GM10266 (cell line): ENCODE data around the gene JAKMIP3.
"Not testable (repeated sequence)": the region's sequence is repeated elsewhere in the genome, so short reads cannot be mapped to it uniquely, and the experiment has no call there.

Experiments
- DNase-seq: peaks from one replicate; pipeline ENCODE4 v3.0.0; 2012; ENCODE audit errors: extremely low spot score
- CTCF ChIP-seq: IDR thresholded peaks from 2 replicates; pipeline ENCODE4 v1.5.1; 2012; ENCODE audit warnings: mild to moderate bottlenecking, low read depth; ENCODE audit not compliant: control insufficient read depth, insufficient read depth; ENCODE audit errors: missing control alignments

JAKMIP3 gene

GRCh38 chr10:132070724-132071123, 5.0 kb downstream of the JAKMIP3 start:
- no peak for DNase-seq
- TF ChIP-seq CTCF: no peak

GRCh38 chr10:132071667-132072066, 5.9 kb downstream of the JAKMIP3 start:
- TF ChIP-seq CTCF: no peak
- DNase-seq: no peak

GRCh38 chr10:132075909-132076577, 10.3 kb downstream of the JAKMIP3 start:
- no peak for DNase-seq
- TF ChIP-seq CTCF: no peak

- no peak for DNase-seq
- TF ChIP-seq CTCF: no peak
Measured at GRCh38 chr10:132076578-132077081, 10.9 kb downstream of the JAKMIP3 start.

GRCh38 chr10:132077091-132077490, 11.3 kb downstream of the JAKMIP3 start:
- no peak for DNase-seq
- no peak for TF ChIP-seq CTCF

GRCh38 chr10:132078746-132079345, 13.1 kb downstream of the JAKMIP3 start:
- no peak for DNase-seq
- no peak for TF ChIP-seq CTCF

GRCh38 chr10:132084384-132084783, 18.6 kb downstream of the JAKMIP3 start:
- not testable (repeated sequence) for DNase-seq

- not testable (repeated sequence) for DNase-seq
Measured at GRCh38 chr10:132093236-132093635, 27.5 kb downstream of the JAKMIP3 start.
